A549 (cell line): ENCODE results near the gene SART1. TPM values are rescaled to one million over a fixed set of nuclear protein-coding genes. Genes with fewer than 3 reads are reported as not detected.

Source experiments
- ATAC-seq, 2 experiments: fragments of 200-7000 bp in 1 of 2; fragments of >200 bp in 1 of 2; cut with Nextera tagmentation in 1 of 2; cut with Tn5 transposase in 1 of 2; 3 replicates each; pipeline versions ENCODE4 v1.8.0 to v1.9.1; 2018 to 2020; ENCODE audit warnings: mild to moderate bottlenecking in 1 of 2, moderate library complexity in 1 of 2
- CTCF ChIA-PET: fragments of 300-600 bp; sonication (Branson Sonifier 250); formaldehyde crosslinking; extraction: SDS; loops from one replicate; lab custom pipeline; 2021; ENCODE audit warnings: antibody characterized with exemption, inconsistent platforms; lab: Yijun Ruan, JAX
- POLR2A ChIA-PET: fragments of 350-600 bp; formaldehyde crosslinking; extraction: SDS; loops from one replicate; lab custom pipeline; 2021; ENCODE audit warnings: antibody characterized with exemption, inconsistent platforms; lab: Yijun Ruan, JAX
- DNase-seq, 2 experiments: peaks; one replicate each; pipeline versions ENCODE4 v3.0.0 to v3.0.0-alpha.2; 2011 to 2016; ENCODE audit warnings: low read depth in 1 of 2, low spot score in 1 of 2
- FAIRE-seq: peaks from 2 replicates; lab custom pipeline; 2011; peaks lifted over from hg19 to GRCh38; lab: Jason Lieb, UNC
- H3K27ac ChIP-seq, 2 experiments: fragments of >200 bp; sonication (Bioruptor Twin); formaldehyde crosslinking; 3 replicates each; pipeline ENCODE4 v1.5.1; 2016 to 2017
- H3K4me1 ChIP-seq: fragments of >200 bp; sonication (Bioruptor Twin); formaldehyde crosslinking; 3 replicates; pipeline ENCODE4 v1.6.1; 2016
- H3K4me2 ChIP-seq: fragments of >200 bp; sonication (Bioruptor Twin); formaldehyde crosslinking; 3 replicates; pipeline ENCODE4 v1.6.1; 2016
- H3K4me3 ChIP-seq: fragments of >200 bp; sonication (Bioruptor Twin); formaldehyde crosslinking; 3 replicates; pipeline ENCODE4 v1.5.1; 2016
- H3K9me3 ChIP-seq: fragments of >200 bp; sonication (Bioruptor Twin); formaldehyde crosslinking; 3 replicates; pipeline ENCODE4 v1.6.1; 2016
- BHLHE40 ChIP-seq: IDR thresholded peaks from 2 replicates; pipeline ENCODE4 v1.6.1; 2012; ENCODE audit warnings: low read depth, low read length, inconsistent platforms
- CEBPB ChIP-seq, 2 experiments: fragments of >200 bp in 1 of 2; sonication (Bioruptor Twin) in 1 of 2; formaldehyde crosslinking in 1 of 2; IDR thresholded peaks; 2 replicates each; pipeline ENCODE4 v1.6.1; 2012 to 2016
- CHD4 ChIP-seq: fragments of 200-600 bp; sonication (generic); IDR thresholded peaks from 2 replicates; pipeline ENCODE4 v1.6.1; 2016; ENCODE audit warnings: antibody characterized with exemption, mild to moderate bottlenecking, borderline replicate concordance
- CTCF ChIP-seq: fragments of >200 bp; sonication (Bioruptor Twin); formaldehyde crosslinking; IDR thresholded peaks from 3 replicates; pipeline ENCODE4 v1.5.1; 2016
- GATA3 ChIP-seq: IDR thresholded peaks from 2 replicates; pipeline ENCODE4 v1.6.1; 2012; ENCODE audit warnings: borderline replicate concordance
- JUN ChIP-seq, 2 experiments: fragments of >200 bp; sonication (Bioruptor Twin); formaldehyde crosslinking; IDR thresholded peaks; 2 replicates in 1 of 2; 3 replicates in 1 of 2; pipeline ENCODE4 v1.6.1; 2016 to 2017
- KDM5A ChIP-seq: fragments of 200-600 bp; sonication (generic); IDR thresholded peaks from 2 replicates; pipeline ENCODE4 v1.6.1; 2016; ENCODE audit warnings: antibody characterized with exemption, mild to moderate bottlenecking
- MAFK ChIP-seq: fragments of 450-650 bp; IDR thresholded peaks from 2 replicates; pipeline ENCODE4 v1.6.1; 2014; ENCODE audit not compliant: partially characterized antibody
- MAZ ChIP-seq: fragments of 150-350 bp; IDR thresholded peaks from 2 replicates; pipeline ENCODE4 v1.6.1; 2014; ENCODE audit warnings: antibody characterized with exemption, low read depth, low read length, borderline replicate concordance
- PBX3 ChIP-seq: IDR thresholded peaks from 2 replicates; pipeline ENCODE4 v1.6.1; 2012
- POLR2A ChIP-seq: IDR thresholded peaks from 2 replicates; pipeline ENCODE4 v1.6.1; 2012; ENCODE audit warnings: mild to moderate bottlenecking, low read length
- SMC3 ChIP-seq: fragments of >200 bp; sonication (Bioruptor Twin); formaldehyde crosslinking; IDR thresholded peaks from 3 replicates; pipeline ENCODE4 v1.6.1; 2018; ENCODE audit warnings: inconsistent platforms
- SREBF2 ChIP-seq: fragments of 450-650 bp; IDR thresholded peaks from 2 replicates; pipeline ENCODE4 v1.6.1; 2014; ENCODE audit warnings: mild to moderate bottlenecking, moderate library complexity
- WGBS: methylation state at CpG from one replicate; pipeline ENCODE4 v1.1.6; 2017; ENCODE audit errors: missing lambda C conversion rate; 5-methylcytosine and 5-hydroxymethylcytosine counted together
- polyA plus RNA-seq, 4 experiments: library from polyadenylated mRNA; depleted of rRNA in 3 of 4; stranded (reverse); fragments of >200 nt; fragmentation: RNase III in 1 of 4; extraction: RNeasy Plus Mini Kit Qiagen cat#74134 plus additional on column Dnase treatment in 1 of 4; gene quantifications; 2 replicates in 3 of 4; 3 replicates in 1 of 4; pipeline ENCODE4 v1.2.3, GENCODE V29; 2011 to 2017
- TF ChIP-seq, protein P1 (sequence below): IDR thresholded peaks from 2 replicates; pipeline ENCODE4 v1.6.1; 2012; ENCODE audit warnings: low read depth, borderline replicate concordance
- TF ChIP-seq, protein P2 (sequence below): fragments of >200 bp; sonication (Bioruptor Twin); formaldehyde crosslinking; IDR thresholded peaks from 3 replicates; pipeline ENCODE4 v1.6.1; 2016
- TF ChIP-seq, protein P3 (sequence below): fragments of 250-450 bp; sonication (Bioruptor Pico); IDR thresholded peaks from 2 replicates; pipeline ENCODE4 v1.5.0; 2021; ENCODE audit warnings: mild to moderate bottlenecking, moderate library complexity, borderline replicate concordance
- TF ChIP-seq, protein P4 (sequence below): fragments of 250-450 bp; sonication (Bioruptor Pico); IDR thresholded peaks from 2 replicates; pipeline ENCODE4 v1.5.0; 2020; ENCODE audit warnings: low read depth, mild to moderate bottlenecking, moderate library complexity

The SART1 gene
- polyA plus RNA-seq, 2 of the 4 experiments (the other 2 are of a cell fraction) = 22.0 to 53.8 TPM

DNA sequence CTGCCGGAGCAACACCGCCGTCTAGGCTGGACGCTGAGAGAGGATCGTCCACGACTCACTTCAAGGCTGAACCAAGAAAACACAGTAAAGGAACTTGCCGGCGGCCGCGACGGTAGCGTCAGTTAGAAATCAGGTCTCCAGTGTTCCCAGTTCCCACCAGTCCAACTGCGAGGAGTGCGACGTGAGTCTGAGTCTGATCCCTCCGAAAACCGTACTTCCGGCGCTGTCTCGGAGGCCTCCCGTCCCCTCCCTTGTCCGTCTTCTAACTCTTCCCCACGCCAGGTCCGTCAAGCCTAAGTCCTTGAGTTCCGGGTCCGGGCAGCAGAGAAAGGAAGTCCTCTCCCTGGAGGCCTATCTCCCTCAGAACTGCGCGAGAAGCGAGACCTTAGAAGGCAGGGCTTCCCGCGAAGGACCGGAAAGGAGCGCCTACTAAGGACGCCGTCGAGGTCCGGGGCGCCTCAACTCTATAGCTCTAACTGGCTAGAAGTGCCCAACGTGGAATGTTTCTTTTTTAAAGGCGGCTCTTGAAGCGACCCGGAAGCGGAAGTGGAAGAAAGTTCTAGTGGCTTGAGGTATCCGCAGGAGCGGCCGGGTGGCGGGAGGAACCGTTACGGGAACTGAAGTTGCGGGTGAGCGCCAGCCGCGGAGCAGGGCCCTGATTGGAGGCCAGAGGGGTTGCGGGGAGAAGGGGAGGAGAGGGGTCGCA, 40.6 kb downstream of the SART1 start, which contains the start of the genes BANF1 and EIF1AD (continued):
- TF ChIP-seq, protein P1, sequence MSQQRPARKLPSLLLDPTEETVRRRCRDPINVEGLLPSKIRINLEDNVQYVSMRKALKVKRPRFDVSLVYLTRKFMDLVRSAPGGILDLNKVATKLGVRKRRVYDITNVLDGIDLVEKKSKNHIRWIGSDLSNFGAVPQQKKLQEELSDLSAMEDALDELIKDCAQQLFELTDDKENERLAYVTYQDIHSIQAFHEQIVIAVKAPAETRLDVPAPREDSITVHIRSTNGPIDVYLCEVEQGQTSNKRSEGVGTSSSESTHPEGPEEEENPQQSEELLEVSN = peak; percentile 83; the same call in 1 of the 2 replicates

DNA sequence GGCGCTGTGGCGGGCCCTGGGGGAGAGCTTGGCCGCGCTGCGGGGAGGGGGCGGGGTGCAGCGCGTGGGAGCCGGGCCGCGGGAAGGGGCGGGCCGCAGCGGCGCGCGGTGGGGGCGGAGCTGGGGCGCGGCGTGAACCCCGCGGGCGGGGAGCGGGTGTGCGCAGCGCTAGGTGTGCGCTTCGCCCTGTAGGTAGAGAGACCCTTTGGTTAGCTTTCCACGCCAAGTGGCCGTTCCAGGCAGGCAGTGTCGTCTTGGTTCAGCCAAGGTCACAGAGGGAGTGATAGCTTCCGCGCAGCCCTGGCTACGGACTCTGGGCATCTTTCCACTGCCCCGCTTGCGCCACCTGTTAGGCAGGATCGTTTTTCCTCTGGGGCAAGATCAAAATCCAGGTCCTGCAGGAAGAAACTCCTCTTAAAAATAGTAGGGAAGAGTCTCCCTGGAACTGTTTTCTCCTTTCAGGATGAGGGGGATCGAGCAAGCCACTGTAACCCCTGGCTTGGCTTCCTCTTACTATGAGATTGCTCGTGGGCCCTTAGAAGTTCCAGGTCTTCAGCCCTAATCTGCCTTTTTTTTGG, 41.2 kb downstream of the SART1 start:
- ATAC-seq (peak; percentile 69 to 70), DNase-seq (peak; percentile 44 to 52), FAIRE-seq (no peak)
- Histone ChIP-seq H3K4me1 (peaks cover 13% of the 10 kb centered on the region), H3K27ac (peak overlapping the region; percentile 91 to 95), H3K9me3 (no peaks in the 10 kb centered on the region), H3K4me2 (peak overlapping the region; percentile 93)
- under 1% methylated on average over 10 of the region's 40 CpGs for WGBS
- ChIA-PET CTCF (interaction anchor here (0.7 to 1.9 kb wide), 5 partner anchors 20 to 222 kb away, joined by 3 to 7 read pairs (median 4); no protein-coding TSS in a partner anchor), POLR2A (interaction anchor here (0.7 to 1.3 kb wide), 8 partner anchors 9 to 388 kb away, joined by 3 to 12 read pairs (median 5); partner anchors contain the start of genes CST6, FIBP and PCNX3)
- TF ChIP-seq MAZ (no peak), GATA3 (no peak), CTCF (peak; percentile 21; the same call in 1 of the 3 replicates), KDM5A (no peak), PBX3 (no peak), MAFK (no peak), JUN (IDR thresholded peaks at IDR 0.05) (peak in 1 of 2 experiments; percentile 13; a peak in 1 of 5 replicates), POLR2A (peak; percentile 73), SMC3 (no peak), CEBPB (IDR thresholded peaks at IDR 0.05) (0 out of 4 replicates have a peak, but pooled peaks of 1 of the 2 experiments have one; percentile 14)
- TF ChIP-seq, protein P2, sequence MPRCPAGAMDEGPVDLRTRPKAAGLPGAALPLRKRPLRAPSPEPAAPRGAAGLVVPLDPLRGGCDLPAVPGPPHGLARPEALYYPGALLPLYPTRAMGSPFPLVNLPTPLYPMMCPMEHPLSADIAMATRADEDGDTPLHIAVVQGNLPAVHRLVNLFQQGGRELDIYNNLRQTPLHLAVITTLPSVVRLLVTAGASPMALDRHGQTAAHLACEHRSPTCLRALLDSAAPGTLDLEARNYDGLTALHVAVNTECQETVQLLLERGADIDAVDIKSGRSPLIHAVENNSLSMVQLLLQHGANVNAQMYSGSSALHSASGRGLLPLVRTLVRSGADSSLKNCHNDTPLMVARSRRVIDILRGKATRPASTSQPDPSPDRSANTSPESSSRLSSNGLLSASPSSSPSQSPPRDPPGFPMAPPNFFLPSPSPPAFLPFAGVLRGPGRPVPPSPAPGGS = peak; percentile 47; the same call in 1 of the 3 replicates
- TF ChIP-seq, all 56 proteins: peak for 5
- H3K4me3 ChIP-seq = peak overlapping the region; percentile 67

DNA sequence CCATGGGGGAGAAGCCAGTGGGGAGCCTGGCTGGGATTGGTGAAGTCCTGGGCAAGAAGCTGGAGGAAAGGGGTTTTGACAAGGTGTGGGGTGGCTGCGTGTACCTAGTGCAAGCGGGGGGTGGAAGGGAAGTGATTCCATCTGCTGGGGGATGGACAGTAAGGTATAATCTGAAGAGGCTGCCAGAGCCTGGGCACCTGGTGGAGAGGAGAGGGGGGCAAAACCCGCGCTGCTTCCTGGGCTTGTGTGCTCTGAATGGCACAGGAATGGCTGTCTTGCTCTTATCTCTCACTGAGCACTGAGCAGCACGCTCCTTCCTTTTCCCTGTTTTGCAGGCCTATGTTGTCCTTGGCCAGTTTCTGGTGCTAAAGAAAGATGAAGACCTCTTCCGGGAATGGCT, 41.8 kb downstream of the SART1 start:
- Histone ChIP-seq H3K4me3 (peak overlapping the region; percentile 67), H3K4me2 (peak overlapping the region; percentile 93), H3K27ac (peak overlapping the region; percentile 91 to 95), H3K4me1 (peaks cover 13% of the 10 kb centered on the region), H3K9me3 (no peaks in the 10 kb centered on the region)
- no peak for ATAC-seq
- ChIA-PET CTCF (interaction anchor here (1.2 to 11.6 kb wide), 4 partner anchors 18 to 119 kb away, joined by 7 to 121 read pairs (median 10); no protein-coding TSS in a partner anchor), POLR2A (interaction anchor here (0.8 to 1.2 kb wide), 3 partner anchors 8 to 19 kb away, joined by 3 to 6 read pairs (median 5); partner anchors contain the start of gene CST6)
- FAIRE-seq = no peak
- no peak for TF ChIP-seq MAZ
- TF ChIP-seq, protein P3, sequence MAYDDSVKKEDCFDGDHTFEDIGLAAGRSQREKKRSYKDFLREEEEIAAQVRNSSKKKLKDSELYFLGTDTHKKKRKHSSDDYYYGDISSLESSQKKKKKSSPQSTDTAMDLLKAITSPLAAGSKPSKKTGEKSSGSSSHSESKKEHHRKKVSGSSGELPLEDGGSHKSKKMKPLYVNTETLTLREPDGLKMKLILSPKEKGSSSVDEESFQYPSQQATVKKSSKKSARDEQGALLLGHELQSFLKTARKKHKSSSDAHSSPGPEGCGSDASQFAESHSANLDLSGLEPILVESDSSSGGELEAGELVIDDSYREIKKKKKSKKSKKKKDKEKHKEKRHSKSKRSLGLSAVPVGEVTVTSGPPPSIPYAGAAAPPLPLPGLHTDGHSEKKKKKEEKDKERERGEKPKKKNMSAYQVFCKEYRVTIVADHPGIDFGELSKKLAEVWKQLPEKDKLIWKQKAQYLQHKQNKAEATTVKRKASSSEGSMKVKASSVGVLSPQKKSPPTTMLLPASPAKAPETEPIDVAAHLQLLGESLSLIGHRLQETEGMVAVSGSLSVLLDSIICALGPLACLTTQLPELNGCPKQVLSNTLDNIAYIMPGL = no peak
- TF ChIP-seq SREBF2 = no peak
- TF ChIP-seq CHD4 = no peak
- no peak for TF ChIP-seq BHLHE40
- TF ChIP-seq, protein P4, sequence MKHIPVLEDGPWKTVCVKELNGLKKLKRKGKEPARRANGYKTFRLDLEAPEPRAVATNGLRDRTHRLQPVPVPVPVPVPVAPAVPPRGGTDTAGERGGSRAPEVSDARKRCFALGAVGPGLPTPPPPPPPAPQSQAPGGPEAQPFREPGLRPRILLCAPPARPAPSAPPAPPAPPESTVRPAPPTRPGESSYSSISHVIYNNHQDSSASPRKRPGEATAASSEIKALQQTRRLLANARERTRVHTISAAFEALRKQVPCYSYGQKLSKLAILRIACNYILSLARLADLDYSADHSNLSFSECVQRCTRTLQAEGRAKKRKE (CRISPR knock-in tag) = no peak
- TF ChIP-seq CTCF = no peak
- no peak for DNase-seq
- 75% methylated on average over 6 of the region's 6 CpGs for WGBS
